K562 (cell line): ENCODE data around the gene SLC12A4. TPM values are rescaled to one million over a fixed set of nuclear protein-coding genes. Genes with fewer than 3 reads are reported as not detected.

Experiments used
- CHD1 ChIP-seq: fragments of 200-600 bp; sonication (generic); IDR thresholded peaks from one replicate; pipeline ENCODE4 v1.6.1; 2012; ENCODE audit warnings: mild to moderate bottlenecking, moderate library complexity, low read length, inconsistent platforms
- COPS2 ChIP-seq: fragments of 450-650 bp; conservative IDR thresholded peaks from 2 replicates; pipeline ENCODE4 v1.6.1; 2016; ENCODE audit warnings: mild to moderate bottlenecking, moderate library complexity
- FOXK2 ChIP-seq, 2 experiments: fragments of 450-650 bp; IDR thresholded peaks in 1 of 2; conservative IDR thresholded peaks in 1 of 2; 2 replicates each; pipeline ENCODE4 v1.6.1; 2016; ENCODE audit warnings: low read depth in 2 of 2, mild to moderate bottlenecking in 1 of 2
- HOXB6 ChIP-seq: fragments of 250-450 bp; sonication (Bioruptor Pico); IDR thresholded peaks from 2 replicates; pipeline ENCODE4 v1.5.1; 2022; ENCODE audit warnings: mild to moderate bottlenecking, borderline replicate concordance
- IRF2 ChIP-seq: sonication (generic); formaldehyde crosslinking; IDR thresholded peaks from 2 replicates; pipeline ENCODE4 v1.8.1; 2022; ENCODE audit warnings: mild to moderate bottlenecking, missing genetic modification reagents
- PRPF4 ChIP-seq: fragments of 200-400 bp; formaldehyde crosslinking; IDR thresholded peaks from one replicate; pipeline ENCODE4 v1.6.1; 2017; ENCODE audit warnings: low read length, low read depth, mild to moderate bottlenecking; ENCODE audit not compliant: insufficient read depth, poor library complexity, severe bottlenecking
- VEZF1 ChIP-seq: fragments of 200-800 bp; sonication (Bioruptor generic); IDR thresholded peaks from 2 replicates; pipeline ENCODE4 v1.6.1; 2017; ENCODE audit warnings: missing genetic modification characterization, missing compliant biosample characterization
- ZNF639 ChIP-seq, 2 experiments: fragments of 200-800 bp in 1 of 2; sonication (Bioruptor generic) in 1 of 2; sonication (generic) in 1 of 2; formaldehyde crosslinking in 1 of 2; IDR thresholded peaks in 1 of 2; conservative IDR thresholded peaks in 1 of 2; 2 replicates each; pipeline versions ENCODE4 v1.5.0 to v1.6.1; 2016 to 2020; ENCODE audit warnings: missing compliant biosample characterization in 1 of 2, missing genetic modification characterization in 1 of 2, missing genetic modification reagents in 1 of 2
- polyA plus RNA-seq, 8 experiments: library from polyadenylated mRNA; depleted of rRNA in 4 of 8; stranded (reverse) in 5 of 8; unstranded in 3 of 8; fragments of >200 nt; fragmentation: Nextera tagmentation in 2 of 8; fragmentation: Illumina TruSeq in 1 of 8; extraction: Ambion mirVana in 2 of 8; extraction: Trizol in 1 of 8; gene quantifications; 2 replicates each; pipeline versions ENCODE4 v1.2.1 to v1.2.3, GENCODE V29; 2011 to 2014; ENCODE audit warnings: inconsistent platforms in 1 of 8, missing spikeins in 1 of 8
- total RNA-seq, 7 experiments: library from RNA; depleted of rRNA in 6 of 7; stranded (reverse); fragments of >200 nt in 6 of 7; fragmentation: Illumina TruSeq in 2 of 7; extraction: Trizol in 2 of 7; gene quantifications; 2 replicates each; pipeline versions ENCODE4 v1.2.1 to v1.2.3, GENCODE V29; 2011 to 2021; ENCODE audit warnings: low replicate concordance in 1 of 7
- TF ChIP-seq, protein P1 (sequence below): fragments of 200-600 bp; sonication (generic); IDR thresholded peaks from one replicate; pipeline ENCODE4 v1.6.1; 2012; ENCODE audit warnings: mild to moderate bottlenecking, low read depth, low read length, inconsistent platforms

The SLC12A4 gene
- total and polyA plus RNA-seq, 9 of the 15 experiments (the other 6 are each of a cell fraction or from before 2014, with no cell fraction given): 0.75 to 43.5 (median 15.0) TPM

DNA sequence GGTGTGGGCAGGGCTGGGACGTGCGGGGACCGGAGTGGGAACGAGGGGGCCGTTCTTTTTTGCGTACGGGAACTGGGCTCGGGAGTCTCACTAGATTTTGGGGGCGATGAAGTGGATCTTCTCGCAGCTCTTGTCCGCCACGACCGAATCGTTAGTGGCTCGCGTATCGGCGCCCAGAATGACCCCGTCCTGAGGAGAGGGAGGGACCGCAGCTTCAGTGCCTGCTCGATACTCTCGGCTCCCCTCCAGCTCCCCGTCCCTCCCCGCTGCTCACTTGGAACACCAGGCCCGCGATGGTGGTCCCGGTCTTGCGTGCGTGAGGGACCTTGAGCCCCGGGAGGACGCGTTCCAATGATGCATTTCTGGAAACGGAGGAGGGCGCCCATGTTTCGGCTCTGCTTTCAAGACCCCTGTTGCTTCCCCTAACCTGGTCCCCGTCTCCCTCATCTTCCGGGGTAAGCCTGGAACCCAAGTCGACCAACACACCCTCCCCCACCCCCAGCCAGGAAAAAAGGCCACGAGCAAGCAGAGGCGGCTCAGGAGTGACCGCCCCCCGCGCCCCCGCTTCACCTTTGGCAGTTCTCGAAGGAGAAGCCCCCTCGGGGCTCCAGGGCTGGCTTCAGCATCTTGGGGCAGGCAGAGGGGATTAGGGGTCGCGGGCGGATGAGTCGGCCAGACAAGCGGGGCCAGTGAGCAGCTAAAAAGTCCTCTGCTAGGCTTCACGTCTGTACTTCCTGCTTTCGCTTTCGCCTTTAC, 32.1 kb downstream of the SLC12A4 start, which contains the start of gene PSMB10 (continued):
- TF ChIP-seq, protein P1, sequence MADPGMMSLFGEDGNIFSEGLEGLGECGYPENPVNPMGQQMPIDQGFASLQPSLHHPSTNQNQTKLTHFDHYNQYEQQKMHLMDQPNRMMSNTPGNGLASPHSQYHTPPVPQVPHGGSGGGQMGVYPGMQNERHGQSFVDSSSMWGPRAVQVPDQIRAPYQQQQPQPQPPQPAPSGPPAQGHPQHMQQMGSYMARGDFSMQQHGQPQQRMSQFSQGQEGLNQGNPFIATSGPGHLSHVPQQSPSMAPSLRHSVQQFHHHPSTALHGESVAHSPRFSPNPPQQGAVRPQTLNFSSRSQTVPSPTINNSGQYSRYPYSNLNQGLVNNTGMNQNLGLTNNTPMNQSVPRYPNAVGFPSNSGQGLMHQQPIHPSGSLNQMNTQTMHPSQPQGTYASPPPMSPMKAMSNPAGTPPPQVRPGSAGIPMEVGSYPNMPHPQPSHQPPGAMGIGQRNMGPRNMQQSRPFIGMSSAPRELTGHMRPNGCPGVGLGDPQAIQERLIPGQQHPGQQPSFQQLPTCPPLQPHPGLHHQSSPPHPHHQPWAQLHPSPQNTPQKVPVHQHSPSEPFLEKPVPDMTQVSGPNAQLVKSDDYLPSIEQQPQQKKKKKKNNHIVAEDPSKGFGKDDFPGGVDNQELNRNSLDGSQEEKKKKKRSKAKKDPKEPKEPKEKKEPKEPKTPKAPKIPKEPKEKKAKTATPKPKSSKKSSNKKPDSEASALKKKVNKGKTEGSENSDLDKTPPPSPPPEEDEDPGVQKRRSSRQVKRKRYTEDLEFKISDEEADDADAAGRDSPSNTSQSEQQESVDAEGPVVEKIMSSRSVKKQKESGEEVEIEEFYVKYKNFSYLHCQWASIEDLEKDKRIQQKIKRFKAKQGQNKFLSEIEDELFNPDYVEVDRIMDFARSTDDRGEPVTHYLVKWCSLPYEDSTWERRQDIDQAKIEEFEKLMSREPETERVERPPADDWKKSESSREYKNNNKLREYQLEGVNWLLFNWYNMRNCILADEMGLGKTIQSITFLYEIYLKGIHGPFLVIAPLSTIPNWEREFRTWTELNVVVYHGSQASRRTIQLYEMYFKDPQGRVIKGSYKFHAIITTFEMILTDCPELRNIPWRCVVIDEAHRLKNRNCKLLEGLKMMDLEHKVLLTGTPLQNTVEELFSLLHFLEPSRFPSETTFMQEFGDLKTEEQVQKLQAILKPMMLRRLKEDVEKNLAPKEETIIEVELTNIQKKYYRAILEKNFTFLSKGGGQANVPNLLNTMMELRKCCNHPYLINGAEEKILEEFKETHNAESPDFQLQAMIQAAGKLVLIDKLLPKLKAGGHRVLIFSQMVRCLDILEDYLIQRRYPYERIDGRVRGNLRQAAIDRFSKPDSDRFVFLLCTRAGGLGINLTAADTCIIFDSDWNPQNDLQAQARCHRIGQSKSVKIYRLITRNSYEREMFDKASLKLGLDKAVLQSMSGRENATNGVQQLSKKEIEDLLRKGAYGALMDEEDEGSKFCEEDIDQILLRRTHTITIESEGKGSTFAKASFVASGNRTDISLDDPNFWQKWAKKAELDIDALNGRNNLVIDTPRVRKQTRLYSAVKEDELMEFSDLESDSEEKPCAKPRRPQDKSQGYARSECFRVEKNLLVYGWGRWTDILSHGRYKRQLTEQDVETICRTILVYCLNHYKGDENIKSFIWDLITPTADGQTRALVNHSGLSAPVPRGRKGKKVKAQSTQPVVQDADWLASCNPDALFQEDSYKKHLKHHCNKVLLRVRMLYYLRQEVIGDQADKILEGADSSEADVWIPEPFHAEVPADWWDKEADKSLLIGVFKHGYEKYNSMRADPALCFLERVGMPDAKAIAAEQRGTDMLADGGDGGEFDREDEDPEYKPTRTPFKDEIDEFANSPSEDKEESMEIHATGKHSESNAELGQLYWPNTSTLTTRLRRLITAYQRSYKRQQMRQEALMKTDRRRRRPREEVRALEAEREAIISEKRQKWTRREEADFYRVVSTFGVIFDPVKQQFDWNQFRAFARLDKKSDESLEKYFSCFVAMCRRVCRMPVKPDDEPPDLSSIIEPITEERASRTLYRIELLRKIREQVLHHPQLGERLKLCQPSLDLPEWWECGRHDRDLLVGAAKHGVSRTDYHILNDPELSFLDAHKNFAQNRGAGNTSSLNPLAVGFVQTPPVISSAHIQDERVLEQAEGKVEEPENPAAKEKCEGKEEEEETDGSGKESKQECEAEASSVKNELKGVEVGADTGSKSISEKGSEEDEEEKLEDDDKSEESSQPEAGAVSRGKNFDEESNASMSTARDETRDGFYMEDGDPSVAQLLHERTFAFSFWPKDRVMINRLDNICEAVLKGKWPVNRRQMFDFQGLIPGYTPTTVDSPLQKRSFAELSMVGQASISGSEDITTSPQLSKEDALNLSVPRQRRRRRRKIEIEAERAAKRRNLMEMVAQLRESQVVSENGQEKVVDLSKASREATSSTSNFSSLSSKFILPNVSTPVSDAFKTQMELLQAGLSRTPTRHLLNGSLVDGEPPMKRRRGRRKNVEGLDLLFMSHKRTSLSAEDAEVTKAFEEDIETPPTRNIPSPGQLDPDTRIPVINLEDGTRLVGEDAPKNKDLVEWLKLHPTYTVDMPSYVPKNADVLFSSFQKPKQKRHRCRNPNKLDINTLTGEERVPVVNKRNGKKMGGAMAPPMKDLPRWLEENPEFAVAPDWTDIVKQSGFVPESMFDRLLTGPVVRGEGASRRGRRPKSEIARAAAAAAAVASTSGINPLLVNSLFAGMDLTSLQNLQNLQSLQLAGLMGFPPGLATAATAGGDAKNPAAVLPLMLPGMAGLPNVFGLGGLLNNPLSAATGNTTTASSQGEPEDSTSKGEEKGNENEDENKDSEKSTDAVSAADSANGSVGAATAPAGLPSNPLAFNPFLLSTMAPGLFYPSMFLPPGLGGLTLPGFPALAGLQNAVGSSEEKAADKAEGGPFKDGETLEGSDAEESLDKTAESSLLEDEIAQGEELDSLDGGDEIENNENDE: no peak
- TF ChIP-seq COPS2 (no peak), FOXK2 (conservative IDR thresholded peaks at IDR 0.05 in 1 of 2, IDR thresholded peaks at IDR 0.05 in 1 of 2; ENCODE audit: low read depth in 2 of 2) (0 out of 4 replicates have a peak, but pooled peaks of 1 of the 2 experiments have one; percentile 9), VEZF1 (peak; percentile 17), CHD1 (peak; percentile 64), IRF2 (CRISPR knock-in tag) (peak; percentile 67; the same call in 1 of the 2 replicates), HOXB6 (no peak), ZNF639 (CRISPR knock-in tag; conservative IDR thresholded peaks at IDR 0.05 in 1 of 2, IDR thresholded peaks at IDR 0.05 in 1 of 2) (no peak; a peak in 1 of 4 replicates), PRPF4 (no peak)
